ENCODE results near the gene IRGC.

The IRGC gene

GRCh38 chr19:43708716-43709115 is 7.2 kb upstream of the IRGC start:
- no peak for TF ChIP-seq CTCF (IDR thresholded peaks at IDR 0.05; ENCODE audit: extremely low read depth, insufficient read depth, missing control alignments)
- DNase-seq (ENCODE audit: low spot score) = no peak
- in situ Hi-C loops (cut with MboI; ENCODE audit: low pct_unique_long_range_greater_than_20kb, low sequenced_read_pairs, unreplicated experiment) = no loop called here

- DNase-seq (ENCODE audit: low spot score) = no peak
- TF ChIP-seq CTCF (IDR thresholded peaks at IDR 0.05; ENCODE audit: extremely low read depth, insufficient read depth, missing control alignments) = no peak
- in situ Hi-C loops (cut with MboI; ENCODE audit: low pct_unique_long_range_greater_than_20kb, low sequenced_read_pairs, unreplicated experiment) = no loop called here
Observed at GRCh38 chr19:43711751-43712355, 4.0 kb upstream of the IRGC start.

- no peak for DNase-seq (ENCODE audit: low spot score)
- no peak for TF ChIP-seq CTCF (IDR thresholded peaks at IDR 0.05; ENCODE audit: extremely low read depth, insufficient read depth, missing control alignments)
- in situ Hi-C loops (cut with MboI; ENCODE audit: low pct_unique_long_range_greater_than_20kb, low sequenced_read_pairs, unreplicated experiment) = no loop called here
Observed at GRCh38 chr19:43713208-43713607, 2.7 kb upstream of the IRGC start.

- no peak for TF ChIP-seq CTCF (IDR thresholded peaks at IDR 0.05; ENCODE audit: extremely low read depth, insufficient read depth, missing control alignments)
- in situ Hi-C loops (cut with MboI; ENCODE audit: low pct_unique_long_range_greater_than_20kb, low sequenced_read_pairs, unreplicated experiment) = no loop called here
- DNase-seq (ENCODE audit: low spot score) = no peak
Observed at GRCh38 chr19:43718627-43719377, 2.9 kb downstream of the IRGC start.

GRCh38 chr19:43719378-43719868 is 3.5 kb downstream of the IRGC start:
- no peak for DNase-seq (ENCODE audit: low spot score)
- in situ Hi-C loops (cut with MboI; ENCODE audit: low pct_unique_long_range_greater_than_20kb, low sequenced_read_pairs, unreplicated experiment) = no loop called here

GRCh38 chr19:43719918-43720317 is 4.0 kb downstream of the IRGC start:
- in situ Hi-C loops (cut with MboI; ENCODE audit: low pct_unique_long_range_greater_than_20kb, low sequenced_read_pairs, unreplicated experiment) = no loop called here

More at GRCh38 chr19:43719378-43719868, 3.5 kb downstream of the IRGC start:
- TF ChIP-seq CTCF (IDR thresholded peaks at IDR 0.05; ENCODE audit: extremely low read depth, insufficient read depth, missing control alignments) = no peak

More at GRCh38 chr19:43719918-43720317, 4.0 kb downstream of the IRGC start:
- no peak for TF ChIP-seq CTCF (IDR thresholded peaks at IDR 0.05; ENCODE audit: extremely low read depth, insufficient read depth, missing control alignments)
- no peak for DNase-seq (ENCODE audit: low spot score)
